Peyer's patch (tissue), 4 donors: ENCODE measurements around the gene SLC25A21.

Experiments
- POLR2A ChIP-seq, 2 donors: fragments of 450-650 bp; IDR thresholded peaks; one replicate each; pipeline ENCODE4 v1.5.1; 2017; ENCODE audit warnings: antibody characterized with exemption in 2 of 2, mild to moderate bottlenecking in 2 of 2, moderate library complexity in 2 of 2
- TF ChIP-seq, protein P1 (sequence below), 6 experiments: fragments of 450-650 bp in 4 of 6; fragments of 200-600 bp in 2 of 6; sonication (generic) in 1 of 6; IDR thresholded peaks; one replicate each; pipeline ENCODE4 v1.5.1; 2017 to 2019; ENCODE audit warnings: antibody characterized with exemption in 6 of 6, mild to moderate bottlenecking in 3 of 6, moderate library complexity in 1 of 6

DNA sequence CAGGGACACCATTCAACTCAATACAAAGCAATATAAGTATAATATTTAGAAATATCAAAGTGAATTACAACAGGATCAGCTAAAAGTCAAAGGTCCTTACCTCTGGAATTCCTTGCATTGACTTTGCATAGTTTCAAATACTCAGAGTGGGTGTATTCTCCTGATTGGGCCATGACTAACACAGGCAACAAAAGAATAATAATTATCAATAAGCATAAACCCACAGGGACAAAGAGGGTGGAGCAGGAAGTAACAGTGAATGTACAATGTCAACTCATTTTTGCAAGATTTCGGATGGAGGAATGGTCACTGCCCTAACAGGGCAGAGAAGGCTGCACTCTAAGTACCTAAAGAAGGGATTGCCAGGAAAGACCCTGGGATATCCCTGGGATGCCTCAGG is 303.3 kb downstream of the SLC25A21 start:
- TF ChIP-seq POLR2A (IDR thresholded peaks at IDR 0.05): no peak
- TF ChIP-seq, protein P1, sequence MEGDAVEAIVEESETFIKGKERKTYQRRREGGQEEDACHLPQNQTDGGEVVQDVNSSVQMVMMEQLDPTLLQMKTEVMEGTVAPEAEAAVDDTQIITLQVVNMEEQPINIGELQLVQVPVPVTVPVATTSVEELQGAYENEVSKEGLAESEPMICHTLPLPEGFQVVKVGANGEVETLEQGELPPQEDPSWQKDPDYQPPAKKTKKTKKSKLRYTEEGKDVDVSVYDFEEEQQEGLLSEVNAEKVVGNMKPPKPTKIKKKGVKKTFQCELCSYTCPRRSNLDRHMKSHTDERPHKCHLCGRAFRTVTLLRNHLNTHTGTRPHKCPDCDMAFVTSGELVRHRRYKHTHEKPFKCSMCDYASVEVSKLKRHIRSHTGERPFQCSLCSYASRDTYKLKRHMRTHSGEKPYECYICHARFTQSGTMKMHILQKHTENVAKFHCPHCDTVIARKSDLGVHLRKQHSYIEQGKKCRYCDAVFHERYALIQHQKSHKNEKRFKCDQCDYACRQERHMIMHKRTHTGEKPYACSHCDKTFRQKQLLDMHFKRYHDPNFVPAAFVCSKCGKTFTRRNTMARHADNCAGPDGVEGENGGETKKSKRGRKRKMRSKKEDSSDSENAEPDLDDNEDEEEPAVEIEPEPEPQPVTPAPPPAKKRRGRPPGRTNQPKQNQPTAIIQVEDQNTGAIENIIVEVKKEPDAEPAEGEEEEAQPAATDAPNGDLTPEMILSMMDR (IDR thresholded peaks at IDR 0.05): no peak
